Effector memory CD8-positive, alpha-beta T cell (primary cell): Measurements from ENCODE around the gene BARHL2.

Source experiments
- ATAC-seq: fragments of 150-1000 bp; cut with Tn5 transposase; replicated peaks from 2 replicates; pipeline ENCODE4 v1.10.0; 2021; ENCODE audit warnings: mild to moderate bottlenecking, moderate library complexity
- DNase-seq, 3 experiments: peaks; one replicate each; pipeline ENCODE4 v3.0.0; 2021
- H3K27ac Mint-ChIP-seq, 2 donors: one replicate each; pipeline ENCODE4 v1.8.0; 2022; ENCODE audit warnings: mild to moderate bottlenecking in 2 of 2, mixed read lengths in 2 of 2, moderate library complexity in 2 of 2
- H3K27me3 Mint-ChIP-seq, 2 donors: one replicate each; pipeline ENCODE4 v1.8.0; 2022; ENCODE audit warnings: mixed read lengths in 2 of 2
- H3K36me3 Mint-ChIP-seq: one replicate; pipeline ENCODE4 v1.8.0; 2022; ENCODE audit warnings: mild to moderate bottlenecking, moderate library complexity, mixed read lengths; ENCODE audit not compliant: insufficient read depth
- H3K4me1 Mint-ChIP-seq, 2 donors: one replicate each; pipeline ENCODE4 v1.8.0; 2022; ENCODE audit warnings: low read depth in 2 of 2, mixed read lengths in 2 of 2
- H3K4me3 Mint-ChIP-seq, 2 donors: one replicate each; pipeline ENCODE4 v1.8.0; 2022; ENCODE audit warnings: mild to moderate bottlenecking in 2 of 2, mixed read lengths in 2 of 2, moderate library complexity in 2 of 2
- H3K9me3 Mint-ChIP-seq, 2 donors: one replicate each; pipeline ENCODE4 v1.8.0; 2022; ENCODE audit warnings: mixed read lengths in 2 of 2
- total RNA-seq, 9 experiments: gene quantifications; one replicate each; lab custom pipeline; 2026; lab: John Stamatoyannopoulos, UW

The BARHL2 gene
- total RNA-seq, result 0 reads per million in 9 experiments

DNA sequence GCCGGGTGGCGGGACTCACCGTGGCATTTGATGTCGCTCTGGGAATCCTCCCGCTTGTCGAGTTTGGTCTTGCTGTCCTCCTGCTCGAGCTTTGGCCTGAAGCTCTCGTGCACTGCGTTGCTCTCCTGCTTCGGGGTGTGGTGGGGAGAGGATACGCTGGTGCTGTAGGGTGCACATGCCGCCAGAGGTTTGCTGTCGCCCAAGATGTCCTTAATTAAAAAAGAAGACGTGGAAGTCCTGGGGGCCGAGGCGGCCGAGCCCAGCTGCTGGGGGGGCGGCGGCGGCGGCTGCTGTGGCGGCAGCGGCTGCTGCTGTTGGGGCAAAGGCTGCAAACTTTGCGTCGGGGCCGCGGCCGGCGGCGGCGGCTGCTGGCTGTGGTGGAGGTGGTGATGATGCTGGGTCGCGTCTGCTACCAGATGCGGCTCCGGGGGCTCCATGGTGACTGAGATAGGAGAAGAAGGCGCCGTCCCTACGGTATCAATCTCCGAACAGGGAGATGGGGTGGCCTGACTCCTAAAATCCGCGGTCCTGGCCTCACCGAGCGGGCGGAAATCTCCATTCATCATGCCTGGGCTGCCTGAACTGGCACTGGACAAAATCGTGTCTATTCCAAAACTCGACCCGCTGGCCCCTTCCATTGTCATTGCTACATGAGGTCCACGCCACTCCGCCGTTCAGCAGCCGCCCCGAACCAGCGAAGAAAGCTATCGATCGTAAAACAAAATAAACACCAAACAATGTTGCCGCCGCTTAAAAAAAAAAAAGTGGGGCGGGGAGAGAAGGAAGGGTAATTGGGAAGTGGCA lies at the start of gene BARHL2:
Gene BARHL2 (minus strand): TSS at position 751 of the 804 bp plus-strand sequence. CDS start 107 bp downstream, at position 644.
- Mint-ChIP-seq H3K27ac (peak within 1 kb of the TSS in 1 of 2 donors; percentile 87), H3K36me3 (peaks cover 33% of the 10 kb centered on the region), H3K27me3 (peaks cover 89 to 100% of the 10 kb centered on the region in 2 donors), H3K4me1 (peaks cover 13 to 20% of the 10 kb centered on the region in 2 donors), H3K4me3 (peak within 1 kb of the TSS; percentile 65 to 74), H3K9me3 (no peaks in the 10 kb centered on the region)
- DNase-seq (no peak), ATAC-seq (no peak)

DNA sequence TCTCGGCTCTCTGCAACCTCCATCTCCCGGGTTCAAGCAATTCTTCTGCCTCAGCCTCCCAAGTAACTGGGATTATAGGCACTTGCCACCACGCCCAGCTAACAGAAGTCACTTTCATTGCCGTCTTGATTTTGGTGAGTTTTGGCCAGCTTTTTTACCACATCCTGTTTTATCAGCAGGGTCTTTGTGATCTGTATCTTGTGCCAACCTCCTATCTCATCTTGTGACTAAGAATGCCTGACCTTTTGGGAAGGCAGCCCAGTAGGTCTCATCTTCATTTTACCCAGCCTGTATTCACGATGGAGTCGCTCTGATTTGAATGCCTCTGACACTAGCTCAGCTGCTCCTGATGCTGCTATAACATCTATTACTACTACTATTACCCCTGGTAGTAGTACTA lies 46.8 kb upstream of the BARHL2 start:
- Mint-ChIP-seq H3K27me3 (peaks cover 54 to 83% of the 10 kb centered on the region in 2 donors), H3K4me1 (peaks cover 0 to 3% of the 10 kb centered on the region in 2 donors), H3K4me3 (no peak overlapping the region), H3K36me3 (no peaks in the 10 kb centered on the region), H3K27ac (no peak overlapping the region), H3K9me3 (peaks cover 0 to 6% of the 10 kb centered on the region in 2 donors)
- ATAC-seq, result no peak
- DNase-seq, result no peak

DNA sequence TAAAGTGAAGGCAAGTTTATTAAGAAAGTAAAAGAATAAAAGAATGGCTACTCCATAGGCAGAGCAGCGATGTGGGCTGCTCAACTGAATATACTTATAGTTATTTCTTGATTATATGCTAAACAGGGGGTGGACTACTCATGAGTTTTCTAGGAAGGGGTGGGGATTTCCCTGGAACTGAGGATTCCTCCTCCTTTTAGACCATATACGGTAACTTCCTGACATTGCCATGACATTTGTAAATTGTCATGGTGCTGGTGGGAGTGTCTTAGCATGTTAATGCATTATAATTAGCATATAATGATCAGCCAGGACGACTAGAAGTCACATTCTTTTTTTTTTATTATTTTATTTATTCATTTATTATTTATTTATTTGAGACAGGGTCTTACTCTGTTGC lies 46.4 kb upstream of the BARHL2 start:
- Mint-ChIP-seq H3K27ac (no peak overlapping the region), H3K4me1 (peaks cover 0 to 3% of the 10 kb centered on the region in 2 donors), H3K9me3 (peaks cover 0 to 6% of the 10 kb centered on the region in 2 donors), H3K27me3 (peaks cover 50 to 83% of the 10 kb centered on the region in 2 donors), H3K4me3 (no peak overlapping the region), H3K36me3 (no peaks in the 10 kb centered on the region)
- DNase-seq, result no peak
- ATAC-seq, result no peak

DNA sequence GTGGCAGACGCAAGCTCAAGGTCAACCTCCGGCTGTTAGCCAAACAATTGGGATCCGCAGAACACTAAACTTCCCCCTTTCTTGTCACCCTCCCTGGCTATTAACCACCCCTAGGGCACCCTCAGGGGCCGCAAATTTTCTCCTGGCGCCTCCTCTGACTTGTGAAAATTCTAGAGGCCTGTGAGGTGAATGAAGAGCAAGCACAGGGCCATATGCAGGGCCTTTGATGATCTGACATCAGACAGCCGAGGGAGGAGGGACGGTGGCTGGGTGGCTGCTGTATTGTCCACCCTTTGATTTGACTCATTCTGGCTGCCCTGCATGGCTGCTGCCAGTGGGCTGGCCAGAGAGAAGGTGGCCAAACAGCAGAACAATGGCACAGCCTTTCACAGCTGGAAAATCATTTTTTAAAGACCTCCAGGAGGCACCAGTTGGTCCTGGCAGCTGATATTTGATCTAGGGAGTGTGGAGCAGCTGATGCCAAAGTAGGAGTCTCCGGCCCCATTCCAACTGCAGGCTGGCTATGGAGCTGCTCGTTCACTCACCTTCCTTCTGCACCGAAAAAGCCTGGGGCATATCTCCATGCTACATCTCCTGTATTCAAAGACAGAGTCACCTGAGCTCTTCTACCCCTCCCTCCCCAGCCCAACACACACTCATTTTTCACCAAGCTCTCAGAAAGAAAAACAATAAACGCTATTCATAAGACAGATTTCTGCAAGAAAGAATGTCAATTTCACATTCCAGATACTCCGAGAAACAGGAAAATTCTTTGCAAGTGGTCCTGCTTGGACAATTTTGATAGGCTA lies 44.9 kb upstream of the BARHL2 start:
- no peaks in the 10 kb centered on the region for H3K36me3 Mint-ChIP-seq
- H3K27me3 Mint-ChIP-seq, result peaks cover 44 to 83% of the 10 kb centered on the region in 2 donors
- no peak for ATAC-seq
- H3K27ac Mint-ChIP-seq, result no peak overlapping the region
- DNase-seq, result no peak
- peaks cover 0 to 3% of the 10 kb centered on the region in 2 donors for H3K4me1 Mint-ChIP-seq
- peaks cover 0 to 6% of the 10 kb centered on the region in 2 donors for H3K9me3 Mint-ChIP-seq
- no peak overlapping the region for H3K4me3 Mint-ChIP-seq

DNA sequence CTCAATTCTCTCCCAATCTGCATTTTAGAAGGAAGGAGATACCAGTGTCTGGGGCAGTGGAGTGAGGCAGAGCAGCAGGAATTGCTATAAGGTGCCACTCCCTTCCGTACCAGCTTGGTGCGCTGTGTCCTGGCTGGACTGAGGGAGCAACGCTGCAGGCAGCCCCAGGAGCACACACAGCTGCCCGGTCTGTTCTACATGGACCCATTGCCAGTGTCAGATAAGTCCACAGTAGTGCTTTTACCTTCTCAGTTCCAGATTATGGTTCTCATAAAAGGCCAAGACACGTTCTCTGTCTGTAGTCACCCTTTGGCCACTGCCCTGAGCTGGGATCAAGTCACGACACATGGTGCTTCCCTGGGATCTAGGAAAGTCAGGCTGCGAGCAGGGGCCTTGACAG lies 44.1 kb upstream of the BARHL2 start:
- no peak overlapping the region for H3K27ac Mint-ChIP-seq
- no peaks in the 10 kb centered on the region for H3K36me3 Mint-ChIP-seq
- peaks cover 0 to 6% of the 10 kb centered on the region in 2 donors for H3K9me3 Mint-ChIP-seq
- DNase-seq (no peak), ATAC-seq (no peak)
- peaks cover 0 to 3% of the 10 kb centered on the region in 2 donors for H3K4me1 Mint-ChIP-seq
- no peak overlapping the region for H3K4me3 Mint-ChIP-seq
- H3K27me3 Mint-ChIP-seq, result peaks cover 48 to 78% of the 10 kb centered on the region in 2 donors

DNA sequence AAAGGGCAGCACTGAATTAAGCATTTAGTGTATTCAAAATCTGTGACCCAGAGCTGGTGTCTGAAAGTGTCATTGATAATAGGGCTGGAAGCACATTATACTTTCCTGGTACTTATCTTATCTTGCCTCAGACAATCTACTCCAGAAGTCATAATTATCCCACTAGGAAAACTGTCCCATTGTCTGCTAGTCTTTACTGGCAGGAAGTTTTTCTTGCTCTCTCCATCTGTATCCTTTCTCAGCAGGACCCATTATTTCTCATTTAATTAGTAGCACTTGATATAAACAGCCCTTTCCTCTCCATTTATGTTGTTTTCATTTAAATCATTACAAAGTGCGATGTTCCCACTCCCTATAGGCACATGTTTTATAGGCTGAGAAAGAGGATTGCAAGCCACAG lies 36.5 kb upstream of the BARHL2 start:
- Mint-ChIP-seq H3K4me3 (no peak overlapping the region), H3K36me3 (no peaks in the 10 kb centered on the region), H3K9me3 (no peaks in the 10 kb centered on the region), H3K4me1 (no peaks in the 10 kb centered on the region), H3K27me3 (peaks cover 39 to 46% of the 10 kb centered on the region in 2 donors), H3K27ac (no peak overlapping the region)
- no peak for ATAC-seq
- DNase-seq, result no peak

DNA sequence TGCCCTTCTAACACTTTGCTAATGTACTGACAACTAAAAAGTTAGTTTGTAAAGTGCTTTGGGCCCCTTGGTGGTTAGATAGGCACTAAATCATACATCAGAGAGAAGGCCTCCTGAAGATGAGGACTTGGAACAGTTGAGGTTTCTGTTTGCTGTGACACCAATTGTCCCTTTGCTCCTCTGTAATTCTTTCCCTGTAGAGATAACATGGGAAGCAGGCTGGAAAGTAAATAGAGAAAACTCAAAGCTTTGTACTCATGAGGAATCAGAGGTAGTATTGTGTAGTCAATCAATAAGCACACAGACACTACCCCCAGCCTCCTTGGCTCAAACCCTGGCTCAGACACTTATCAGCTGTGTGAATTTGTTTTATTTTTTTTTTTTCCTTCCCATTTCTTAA lies 31.6 kb upstream of the BARHL2 start:
- Mint-ChIP-seq H3K27me3 (peaks cover 41 to 48% of the 10 kb centered on the region in 2 donors), H3K36me3 (no peaks in the 10 kb centered on the region), H3K27ac (no peak overlapping the region), H3K4me3 (no peak overlapping the region), H3K9me3 (no peaks in the 10 kb centered on the region), H3K4me1 (no peaks in the 10 kb centered on the region)
- ATAC-seq (no peak), DNase-seq (no peak)

DNA sequence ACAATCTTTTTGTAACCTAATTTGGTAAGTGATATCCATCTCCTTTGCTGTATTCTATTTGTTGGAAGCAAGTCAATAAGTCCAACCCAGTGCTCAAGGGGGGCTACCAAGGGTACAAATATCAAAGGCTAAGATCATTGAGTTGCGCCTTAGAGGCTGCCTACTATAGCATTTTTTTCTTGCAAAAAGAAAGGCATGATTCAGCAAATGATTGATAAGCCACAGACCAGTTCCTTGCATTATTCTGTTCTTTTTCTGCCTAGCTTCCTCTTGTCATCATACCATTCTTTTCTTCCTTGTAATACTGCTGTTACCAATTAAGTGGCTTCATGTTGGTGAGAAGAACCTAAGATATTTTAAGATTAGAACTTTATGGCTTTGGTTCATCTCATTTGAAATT lies 29.8 kb upstream of the BARHL2 start:
- H3K4me3 Mint-ChIP-seq, result no peak overlapping the region
- no peak overlapping the region for H3K27ac Mint-ChIP-seq
- no peaks in the 10 kb centered on the region for H3K9me3 Mint-ChIP-seq
- no peaks in the 10 kb centered on the region for H3K4me1 Mint-ChIP-seq
- ATAC-seq (no peak), DNase-seq (no peak)
- no peaks in the 10 kb centered on the region for H3K36me3 Mint-ChIP-seq
- H3K27me3 Mint-ChIP-seq, result peaks cover 26 to 52% of the 10 kb centered on the region in 2 donors

DNA sequence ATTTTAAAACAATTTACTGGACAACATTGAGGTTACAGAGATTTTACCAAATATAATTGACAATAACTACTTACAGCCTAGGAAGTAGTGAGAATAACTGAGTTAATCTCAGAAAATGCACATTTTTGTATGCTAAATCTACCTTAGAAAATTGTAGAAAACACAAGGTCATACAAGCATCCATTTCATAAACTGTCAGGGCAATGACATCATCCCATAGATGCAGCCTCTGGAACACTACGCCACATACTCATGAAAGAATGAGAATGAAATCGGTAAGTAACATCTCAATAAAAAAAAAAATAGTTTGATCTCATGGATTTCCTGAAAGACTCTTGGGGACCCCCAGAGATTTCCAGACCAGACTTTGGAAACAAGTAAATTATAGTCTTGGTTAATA lies 28.9 kb upstream of the BARHL2 start:
- Mint-ChIP-seq H3K27me3 (peaks cover 26 to 52% of the 10 kb centered on the region in 2 donors), H3K4me1 (no peaks in the 10 kb centered on the region), H3K9me3 (no peaks in the 10 kb centered on the region), H3K36me3 (no peaks in the 10 kb centered on the region), H3K27ac (no peak overlapping the region), H3K4me3 (no peak overlapping the region)
- DNase-seq, result no peak
- no peak for ATAC-seq

DNA sequence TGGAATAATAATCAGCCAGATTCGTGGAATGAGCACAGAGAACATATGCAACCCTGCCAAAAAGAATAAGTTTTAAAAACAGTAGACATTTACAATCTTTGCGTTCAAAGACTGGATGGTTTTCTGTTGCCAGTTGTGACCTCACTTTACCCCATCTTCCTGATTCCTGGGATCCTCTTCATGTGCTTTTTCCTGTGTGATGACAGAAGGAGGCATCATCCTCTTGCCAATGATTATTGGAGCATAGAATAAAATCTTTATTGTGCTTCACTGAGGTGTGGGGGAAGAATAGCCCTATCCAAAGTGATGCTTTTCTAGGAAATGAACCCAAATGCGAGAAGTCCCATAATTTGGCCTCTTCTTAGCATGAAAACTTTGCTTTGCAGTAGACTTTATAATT lies 15.0 kb upstream of the BARHL2 start:
- no peak for DNase-seq
- ATAC-seq, result no peak
- no peak overlapping the region for H3K27ac Mint-ChIP-seq
- H3K4me1 Mint-ChIP-seq, result peaks cover 24 to 27% of the 10 kb centered on the region in 2 donors
- peaks cover 81 to 91% of the 10 kb centered on the region in 2 donors for H3K27me3 Mint-ChIP-seq
- no peaks in the 10 kb centered on the region for H3K9me3 Mint-ChIP-seq
- H3K4me3 Mint-ChIP-seq, result no peak overlapping the region
- H3K36me3 Mint-ChIP-seq, result peaks cover 13% of the 10 kb centered on the region

DNA sequence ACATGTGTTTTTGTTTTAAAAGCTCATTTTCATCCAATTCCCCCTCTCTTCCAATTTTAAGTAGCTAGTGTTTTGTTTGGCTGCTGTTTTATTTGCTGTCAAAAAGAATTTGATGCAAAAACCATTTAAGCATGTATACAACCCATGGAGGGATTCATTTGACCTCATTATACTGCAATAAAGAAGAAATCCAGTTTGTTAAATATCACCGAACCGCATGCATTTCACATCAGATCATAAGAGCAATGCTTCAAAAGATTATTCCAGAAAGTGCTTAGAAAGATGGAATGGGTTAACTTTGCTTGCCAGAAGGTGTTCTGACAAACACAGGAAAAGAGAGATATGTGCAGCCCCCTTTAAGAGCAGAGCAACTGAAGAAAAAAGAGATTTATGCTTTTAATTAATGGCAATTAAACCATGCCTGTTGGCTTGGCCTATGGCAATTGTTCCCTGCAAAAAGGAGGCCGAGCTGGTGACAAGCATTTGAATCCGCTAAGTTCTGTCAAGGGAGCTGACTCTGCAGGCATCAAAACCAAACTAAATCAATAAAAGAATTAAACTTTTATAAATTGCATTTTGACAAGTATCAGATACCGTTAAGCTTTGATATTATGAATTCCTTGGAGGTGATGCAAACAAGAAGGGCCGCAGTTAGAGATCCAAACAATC lies 14.4 kb upstream of the BARHL2 start:
- peaks cover 24 to 29% of the 10 kb centered on the region in 2 donors for H3K4me1 Mint-ChIP-seq
- no peak for ATAC-seq
- H3K4me3 Mint-ChIP-seq, result peak overlapping the region in 1 of 2 donors; percentile 80

DNA sequence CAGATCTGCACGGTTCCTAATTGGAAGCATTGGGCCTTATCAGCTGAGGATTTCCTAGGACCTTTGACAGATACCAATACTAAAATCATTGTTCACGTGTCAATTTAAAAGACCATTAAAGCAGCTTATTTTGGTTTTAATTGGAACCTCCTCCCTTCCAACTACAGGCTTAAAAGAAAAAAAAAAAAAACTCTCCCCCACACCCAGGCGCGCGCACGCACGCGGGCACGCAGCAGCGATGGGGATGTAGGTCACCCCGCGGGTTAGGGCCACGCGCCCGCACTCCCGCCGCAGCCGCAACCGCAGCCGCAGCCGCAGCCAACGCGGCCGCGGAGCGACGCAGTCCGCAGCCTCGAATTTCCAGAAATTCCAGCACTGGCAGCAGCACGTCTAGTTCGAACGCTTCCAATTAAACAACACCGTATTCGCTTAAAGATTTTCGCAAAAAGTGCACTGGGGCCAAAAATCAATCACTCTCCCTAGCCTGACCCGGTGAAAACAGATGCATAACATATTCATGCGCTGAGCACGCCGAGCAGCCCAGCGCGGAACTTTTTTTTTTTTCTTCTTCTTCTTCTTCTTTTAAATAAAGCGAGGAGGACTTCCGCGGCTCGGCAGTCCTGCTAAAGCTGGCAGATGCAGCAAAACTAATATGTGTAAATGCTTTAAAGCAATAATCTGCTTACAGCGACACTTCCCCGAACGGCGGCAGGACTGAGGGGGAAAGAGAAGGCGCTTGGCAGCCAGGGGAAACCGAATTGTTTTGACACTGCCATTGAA lies 13.3 kb upstream of the BARHL2 start:
- no peak for DNase-seq
- Mint-ChIP-seq H3K4me1 (peaks cover 33 to 39% of the 10 kb centered on the region in 2 donors), H3K36me3 (peaks cover 30% of the 10 kb centered on the region), H3K9me3 (peaks cover 4 to 7% of the 10 kb centered on the region in 2 donors), H3K27me3 (peaks cover 83 to 91% of the 10 kb centered on the region in 2 donors), H3K4me3 (peak overlapping the region; percentile 79 to 80), H3K27ac (no peak overlapping the region)
- peak; percentile 49 for ATAC-seq

More for the DNA sequence above, 14.4 kb upstream of the BARHL2 start:
- Mint-ChIP-seq H3K27ac (no peak overlapping the region), H3K27me3 (peaks cover 82 to 91% of the 10 kb centered on the region in 2 donors), H3K9me3 (no peaks in the 10 kb centered on the region), H3K36me3 (peaks cover 19% of the 10 kb centered on the region)
- DNase-seq, result no peak
